NCI-H69 (cell line): Measurements from ENCODE around the gene BRCA1.
"Not testable (repeated sequence)": the region's sequence is repeated elsewhere in the genome, so short reads cannot be mapped to it uniquely, and the experiment has no call there.

Experiments used
- DNase-seq: peaks from one replicate; lab custom pipeline; 2025; lab: John Stamatoyannopoulos, UW

The BRCA1 gene

GRCh38 chr17:43133439-43133838 lies 8.3 kb upstream of the BRCA1 start:
- not testable (repeated sequence) for DNase-seq

DNA sequence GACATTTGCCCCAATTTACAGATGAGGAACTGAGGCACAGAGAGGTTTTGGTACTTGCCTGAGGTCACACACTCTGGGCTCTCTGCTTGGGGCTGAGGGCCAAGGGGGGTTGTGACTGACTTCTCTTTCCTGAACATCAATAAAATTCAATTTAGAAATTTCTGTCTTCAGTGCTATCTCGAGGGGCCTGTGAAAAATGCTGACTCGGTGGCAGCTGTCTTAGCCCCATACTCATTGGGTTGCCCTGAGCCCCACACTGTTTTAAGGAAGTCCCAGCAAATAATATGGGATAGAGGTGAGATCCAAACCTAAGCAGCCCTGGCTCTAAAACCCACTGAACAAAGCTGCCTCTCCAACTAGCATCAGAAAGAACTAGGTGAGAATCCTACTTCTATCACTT lies 7.0 kb upstream of the BRCA1 start:
- DNase-seq, result no peak

GRCh38 chr17:43129671-43130010 lies 4.5 kb upstream of the BRCA1 start:
- DNase-seq, result no peak

GRCh38 chr17:43127333-43127876 lies 2.2 kb upstream of the BRCA1 start:
- DNase-seq, result not testable (repeated sequence)

DNA sequence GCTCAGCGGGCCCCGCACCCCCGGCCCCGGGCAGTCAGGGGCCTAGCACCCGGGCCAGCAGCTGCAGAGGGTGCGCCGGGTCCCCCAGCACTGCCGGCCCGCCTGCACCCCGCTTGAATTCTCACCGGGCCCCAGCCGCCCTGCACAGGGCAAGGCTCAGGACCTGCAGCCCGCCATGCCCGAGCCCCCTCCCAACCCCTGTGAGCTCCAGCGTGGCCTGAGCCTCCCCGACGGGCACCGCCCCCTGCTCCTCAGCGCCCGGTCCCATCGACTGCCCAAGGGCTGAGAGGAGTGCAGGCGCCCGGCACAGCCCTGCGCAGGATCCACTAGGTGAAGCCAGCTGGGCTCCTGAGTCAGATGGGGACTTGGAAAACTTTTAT lies 1.7 kb upstream of the BRCA1 start:
- no peak for DNase-seq

GRCh38 chr17:43125967-43126910 lies 1.1 kb upstream of the BRCA1 start:
- DNase-seq, result peak; percentile 52

DNA sequence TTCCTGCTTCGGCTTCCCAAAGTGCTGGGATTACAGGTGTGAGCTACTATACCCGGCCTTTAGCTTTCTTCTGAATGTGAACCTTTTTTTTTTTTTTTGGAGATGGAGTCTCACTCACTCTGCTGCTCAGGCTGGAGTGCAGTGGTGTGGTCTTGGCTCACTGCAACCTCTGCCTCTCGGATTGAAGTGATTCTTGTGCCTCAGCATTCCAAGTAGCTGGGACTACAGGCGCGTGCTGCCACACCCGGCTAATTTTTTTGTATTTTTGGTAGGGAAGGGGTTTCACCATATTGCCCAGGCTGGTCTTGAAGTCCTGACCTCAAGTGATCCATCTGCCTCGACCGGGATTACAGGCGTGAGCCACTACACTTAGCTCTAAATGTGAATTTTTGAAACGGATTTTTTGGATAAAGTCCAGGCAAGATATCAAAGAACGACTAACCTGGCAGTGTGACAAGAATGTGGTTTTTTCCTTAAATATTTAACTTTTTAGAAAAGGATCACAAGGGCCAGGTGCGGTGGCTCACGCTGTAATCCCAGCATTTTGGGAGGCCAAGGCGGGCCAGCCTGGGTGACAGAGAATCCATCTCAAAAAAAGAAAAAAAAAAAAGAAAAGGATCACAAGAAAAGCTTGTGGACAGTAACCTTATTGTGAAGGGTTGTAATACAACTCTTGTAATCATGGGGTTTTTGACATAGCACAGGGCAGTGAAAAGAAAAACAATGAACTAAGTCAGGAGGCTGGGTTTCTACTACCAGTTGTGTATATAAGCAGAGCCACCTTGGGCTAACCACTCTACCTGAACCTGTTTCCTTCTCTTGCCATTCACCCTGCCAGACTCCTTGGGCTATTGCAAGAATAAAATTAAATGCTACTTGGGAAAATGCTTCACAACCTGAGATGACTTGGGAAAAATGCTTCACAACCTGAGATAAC lies 6.2 kb downstream of the BRCA1 start:
- DNase-seq, result no peak

DNA sequence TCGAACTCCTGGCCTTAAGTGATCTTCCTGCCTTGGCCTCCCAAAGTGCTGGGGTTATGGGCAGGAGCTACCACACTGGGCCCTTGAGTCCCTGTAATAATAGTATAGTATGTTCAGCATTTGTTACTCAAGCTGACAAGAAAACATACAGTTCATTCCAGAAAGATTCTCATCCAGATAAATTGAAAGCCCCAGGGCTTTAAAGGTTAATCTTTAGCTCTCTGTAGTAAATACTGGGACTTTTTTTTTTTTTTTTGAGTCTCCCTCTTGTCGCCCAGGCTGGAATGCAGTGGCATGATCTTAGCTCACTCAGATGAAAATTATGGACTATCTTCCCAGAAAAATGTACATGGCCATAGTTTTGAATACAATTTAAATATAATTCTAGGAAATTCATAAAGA lies 11.0 kb downstream of the BRCA1 start:
- no peak for DNase-seq

DNA sequence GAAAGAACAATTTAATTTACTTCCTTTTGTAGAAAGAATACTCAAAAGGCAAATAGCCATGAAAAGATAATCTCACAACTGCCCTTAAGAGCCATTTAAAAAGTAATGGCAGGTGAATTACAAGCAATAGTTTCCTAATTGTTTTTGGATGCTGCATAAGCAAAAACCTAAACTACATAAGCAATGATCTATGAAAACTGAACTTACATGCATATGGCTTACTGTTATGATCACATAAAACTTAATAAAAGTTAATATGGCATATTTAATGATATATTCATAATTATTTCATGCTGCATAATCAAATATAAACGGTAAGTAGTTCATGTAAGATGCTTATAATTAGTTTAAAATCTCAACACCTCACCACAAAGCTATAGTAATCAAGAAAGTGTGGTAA lies 18.6 kb downstream of the BRCA1 start:
- DNase-seq, result no peak

DNA sequence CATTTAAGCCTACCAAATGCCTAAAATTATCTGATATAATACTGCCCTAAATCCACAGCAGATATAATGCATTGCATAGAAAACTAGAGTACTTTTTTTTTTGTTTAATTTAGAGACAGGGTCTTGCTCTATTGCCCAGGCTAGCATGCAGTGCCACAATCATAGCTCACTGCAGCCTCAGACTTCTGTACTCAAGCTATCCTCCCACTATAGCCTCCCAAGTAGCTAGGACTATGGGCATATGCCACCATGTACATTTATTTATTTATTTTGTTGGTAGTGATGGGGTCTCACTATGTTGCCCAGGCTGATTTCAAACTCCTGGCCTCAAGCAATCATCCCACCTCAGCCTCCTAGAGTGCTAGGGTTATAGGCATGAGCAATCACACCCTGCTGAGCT lies 20.0 kb downstream of the BRCA1 start:
- DNase-seq, result no peak

DNA sequence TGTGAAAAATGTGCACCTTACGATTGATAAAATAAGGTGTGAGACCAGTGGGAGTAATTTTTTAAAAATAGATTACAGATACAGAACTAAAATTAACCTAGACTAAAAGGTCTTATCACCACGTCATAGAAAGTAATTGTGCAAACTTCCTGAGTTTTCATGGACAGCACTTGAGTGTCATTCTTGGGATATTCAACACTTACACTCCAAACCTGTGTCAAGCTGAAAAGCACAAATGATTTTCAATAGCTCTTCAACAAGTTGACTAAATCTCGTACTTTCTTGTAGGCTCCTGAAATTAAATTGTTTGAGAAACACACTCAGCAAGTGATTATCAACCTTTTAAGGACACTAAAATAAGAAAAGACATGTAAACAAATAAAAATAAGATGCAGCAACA lies 20.5 kb downstream of the BRCA1 start:
- no peak for DNase-seq

- not testable (repeated sequence) for DNase-seq
Observed at GRCh38 chr17:43095364-43095763, 29.8 kb downstream of the BRCA1 start.

GRCh38 chr17:43094129-43094835 lies 30.9 kb downstream of the BRCA1 start:
- no peak for DNase-seq

DNA sequence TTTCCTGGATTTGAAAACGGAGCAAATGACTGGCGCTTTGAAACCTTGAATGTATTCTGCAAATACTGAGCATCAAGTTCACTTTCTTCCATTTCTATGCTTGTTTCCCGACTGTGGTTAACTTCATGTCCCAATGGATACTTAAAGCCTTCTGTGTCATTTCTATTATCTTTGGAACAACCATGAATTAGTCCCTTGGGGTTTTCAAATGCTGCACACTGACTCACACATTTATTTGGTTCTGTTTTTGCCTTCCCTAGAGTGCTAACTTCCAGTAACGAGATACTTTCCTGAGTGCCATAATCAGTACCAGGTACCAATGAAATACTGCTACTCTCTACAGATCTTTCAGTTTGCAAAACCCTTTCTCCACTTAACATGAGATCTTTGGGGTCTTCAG lies 32.3 kb downstream of the BRCA1 start:
- no peak for DNase-seq

GRCh38 chr17:43090022-43090421 lies 35.1 kb downstream of the BRCA1 start:
- DNase-seq, result no peak

- no peak for DNase-seq
Observed at GRCh38 chr17:43085474-43085873, 39.7 kb downstream of the BRCA1 start.

DNA sequence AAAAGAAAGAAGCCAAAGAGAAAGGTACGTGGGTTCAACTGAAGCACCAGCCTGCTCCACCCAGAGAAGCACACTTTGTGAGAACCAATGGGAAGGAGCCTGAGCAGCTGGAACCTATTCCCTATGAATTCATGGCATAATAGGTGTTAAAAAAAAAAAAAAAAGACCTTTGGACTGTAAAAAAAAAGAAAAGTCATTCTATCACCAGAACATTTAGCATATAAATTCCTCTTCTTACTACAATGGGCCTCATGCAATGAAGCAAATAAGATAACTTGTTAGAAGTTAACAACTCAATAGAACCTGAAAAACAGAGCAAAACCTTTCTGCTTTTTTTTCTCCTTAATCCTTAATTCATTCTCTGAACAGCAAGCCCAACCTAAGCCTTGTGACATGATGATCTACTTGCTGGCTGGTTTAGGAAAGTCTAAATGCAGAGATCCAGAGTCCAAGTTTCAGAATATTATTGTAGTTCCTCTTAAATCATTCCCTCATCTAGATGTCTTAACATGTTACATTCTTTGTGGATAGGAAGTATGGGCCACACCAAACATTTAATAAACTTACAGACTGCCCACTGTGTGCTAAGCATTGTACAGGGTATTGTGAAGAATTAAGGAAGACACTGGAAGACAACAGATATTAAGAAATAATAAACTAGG lies 45.4 kb downstream of the BRCA1 start:
- DNase-seq, result no peak

- no peak for DNase-seq
Observed at GRCh38 chr17:43074869-43075268, 50.3 kb downstream of the BRCA1 start.

DNA sequence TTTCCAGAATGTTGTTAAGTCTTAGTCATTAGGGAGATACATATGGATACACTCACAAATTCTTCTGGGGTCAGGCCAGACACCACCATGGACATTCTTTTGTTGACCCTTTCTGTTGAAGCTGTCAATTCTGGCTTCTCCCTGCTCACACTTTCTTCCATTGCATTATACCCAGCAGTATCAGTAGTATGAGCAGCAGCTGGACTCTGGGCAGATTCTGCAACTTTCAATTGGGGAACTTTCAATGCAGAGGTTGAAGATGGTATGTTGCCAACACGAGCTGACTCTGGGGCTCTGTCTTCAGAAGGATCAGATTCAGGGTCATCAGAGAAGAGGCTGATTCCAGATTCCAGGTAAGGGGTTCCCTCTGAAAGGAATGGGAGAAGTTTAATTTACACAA lies 54.3 kb downstream of the BRCA1 start:
- DNase-seq, result no peak

DNA sequence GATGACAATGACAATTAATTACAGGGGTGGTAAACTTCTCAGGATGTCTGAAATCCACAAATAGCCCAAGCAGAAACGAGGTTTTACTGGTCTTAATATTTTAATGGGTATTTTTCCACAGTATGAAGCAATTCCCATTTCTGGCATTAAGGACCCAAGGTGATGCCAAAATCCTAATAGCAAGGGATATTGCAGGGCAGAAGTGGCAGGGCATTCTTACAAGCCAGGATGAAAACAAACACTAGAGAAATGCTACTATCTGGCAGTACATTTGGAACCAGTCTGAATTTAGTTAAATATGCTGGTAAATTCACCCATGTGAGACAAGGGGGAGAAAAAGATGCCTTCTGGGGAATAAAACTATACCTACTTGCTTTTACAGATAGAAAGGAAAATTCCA lies 54.9 kb downstream of the BRCA1 start:
- no peak for DNase-seq

- no peak for DNase-seq
Observed at GRCh38 chr17:43069368-43069898, 55.7 kb downstream of the BRCA1 start.
